ENCODE data around the gene FBN3. TPM values are rescaled to one million over a fixed set of nuclear protein-coding genes. Genes with fewer than 3 reads are reported as not detected.

The FBN3 gene
- total RNA-seq (4.8 TPM), polyA plus RNA-seq (ENCODE audit: insufficient read depth in 1 of 8, insufficient read length in 8 of 8, low replicate concordance in 1 of 8) (10 to 100 TPM in 6 of 8 donors, 1 to 10 TPM in 2; 7.5 to 17.7 (median 13.5) TPM)
- long read RNA-seq, donor 1, result 0 reads
- long read RNA-seq, donor 2, result 0 reads
- long read RNA-seq, donor 3, result 0 reads
- long read RNA-seq, donor 4, result 0 reads
- long read RNA-seq, donor 5, partial matches to known transcripts, result 0 of 1 reads
- long read RNA-seq, donor 5, other reads (novel, unspliced or antisense), result 0 of 1 reads
- long read RNA-seq, donor 6, result 0 reads
- long read RNA-seq, donor 7, result 0 reads
- long read RNA-seq, donor 8, result 0 reads
- long read RNA-seq, donor 9, result 0 reads
- long read RNA-seq, donor 10, result 0 reads
- long read RNA-seq, donor 11, result 0 reads

DNA sequence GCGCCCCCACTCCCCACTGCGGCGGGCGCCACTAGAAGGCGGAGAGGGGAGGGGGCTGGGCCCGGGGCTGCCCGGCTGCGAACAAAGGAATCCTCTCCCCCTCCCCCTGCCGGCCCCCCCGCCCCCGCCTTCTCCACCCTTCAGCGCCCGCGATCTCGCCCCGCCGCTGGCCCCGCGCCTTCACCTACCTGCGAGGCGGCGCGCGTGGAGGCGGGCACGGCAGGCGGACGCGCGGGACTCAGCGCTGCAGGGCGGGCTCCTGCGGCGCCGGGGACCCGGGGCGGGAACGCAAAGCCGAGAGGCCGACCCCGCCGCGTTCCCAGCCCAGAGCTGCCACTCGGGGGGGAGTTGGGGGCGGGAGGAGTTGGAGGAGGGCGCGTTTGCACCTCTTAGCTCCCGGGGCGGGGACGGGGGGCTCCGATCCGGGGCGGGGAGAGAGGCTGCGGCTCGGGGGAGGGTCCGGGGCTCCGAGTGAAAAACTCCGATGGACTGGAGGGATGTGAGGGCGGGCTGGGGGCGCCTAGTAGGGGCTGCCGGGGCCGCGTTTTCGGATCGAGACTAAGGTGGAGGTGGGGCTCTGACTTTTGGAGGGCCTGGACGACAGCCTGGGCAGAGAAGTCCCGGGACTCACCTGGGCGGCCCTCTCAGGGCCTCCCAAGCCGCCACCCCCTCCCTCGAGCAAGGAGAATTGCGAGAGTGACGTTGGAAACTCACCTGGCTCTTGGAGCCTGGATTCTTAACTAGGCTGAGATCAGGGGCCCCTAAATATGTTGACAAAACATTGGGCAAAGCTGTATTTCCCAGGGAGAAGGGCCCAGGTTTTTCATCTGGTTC is at the start of gene FBN3:
Gene FBN3, minus strand, starts transcription at position 332 of the 834 bp plus-strand sequence. CDS start 2,112 bp downstream, outside the sequence.
- 3% methylated on average over 43 of the region's 72 CpGs for WGBS (ENCODE audit: insufficient coverage)
- Histone ChIP-seq H3K4me3 (ENCODE audit: low read length) (peak within 1 kb of the TSS; percentile 41), H3K4me1 (ENCODE audit: control insufficient read depth, insufficient read depth, low read length) (peaks cover 31% of the 10 kb centered on the region), H3K27ac (ENCODE audit: low read length) (no peak within 1 kb of the TSS), H3K27me3 (ENCODE audit: control insufficient read depth, insufficient read depth, low read length) (peaks cover 31% of the 10 kb centered on the region), H3K9me3 (replicated peaks; ENCODE audit: control insufficient read depth, low read depth, low read length) (no peaks in the 10 kb centered on the region), H3K36me3 (ENCODE audit: control insufficient read depth, insufficient read depth, low read length) (no peaks in the 10 kb centered on the region)
- DNase-seq, result peak; percentile 27

DNA sequence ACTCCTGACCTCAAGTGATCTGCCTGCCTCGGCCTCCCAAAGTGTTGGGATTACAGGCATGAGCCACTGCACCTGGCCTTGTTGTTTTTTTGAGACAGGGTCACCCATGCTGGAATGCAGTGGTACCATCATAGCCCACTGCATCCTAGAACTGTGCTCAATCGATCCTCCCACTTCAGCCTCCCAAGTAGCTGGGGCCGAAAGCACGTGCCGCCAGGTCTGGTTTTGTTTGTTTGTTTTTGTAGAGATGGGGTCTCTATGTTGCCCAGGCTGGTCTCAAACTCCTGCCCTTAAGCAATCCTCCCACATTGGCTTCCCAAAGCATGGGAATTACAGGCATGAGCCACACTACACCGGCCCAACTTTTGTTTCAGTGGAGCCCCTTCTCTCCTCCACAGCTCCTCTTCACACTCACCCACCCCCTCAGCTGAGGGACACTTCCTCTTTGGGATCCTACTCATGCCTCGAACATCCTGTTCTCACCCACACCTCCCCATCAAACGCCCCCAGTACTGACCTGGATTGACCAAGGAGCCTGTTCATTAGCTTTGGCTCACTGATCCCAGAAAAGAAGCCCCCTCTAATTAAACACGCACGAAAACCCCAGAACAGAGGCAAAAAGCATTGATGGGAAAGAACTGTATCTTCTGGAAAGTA is 47.0 kb upstream of the FBN3 start:
- no peak overlapping the region for H3K27ac ChIP-seq (ENCODE audit: low read length)

DNA sequence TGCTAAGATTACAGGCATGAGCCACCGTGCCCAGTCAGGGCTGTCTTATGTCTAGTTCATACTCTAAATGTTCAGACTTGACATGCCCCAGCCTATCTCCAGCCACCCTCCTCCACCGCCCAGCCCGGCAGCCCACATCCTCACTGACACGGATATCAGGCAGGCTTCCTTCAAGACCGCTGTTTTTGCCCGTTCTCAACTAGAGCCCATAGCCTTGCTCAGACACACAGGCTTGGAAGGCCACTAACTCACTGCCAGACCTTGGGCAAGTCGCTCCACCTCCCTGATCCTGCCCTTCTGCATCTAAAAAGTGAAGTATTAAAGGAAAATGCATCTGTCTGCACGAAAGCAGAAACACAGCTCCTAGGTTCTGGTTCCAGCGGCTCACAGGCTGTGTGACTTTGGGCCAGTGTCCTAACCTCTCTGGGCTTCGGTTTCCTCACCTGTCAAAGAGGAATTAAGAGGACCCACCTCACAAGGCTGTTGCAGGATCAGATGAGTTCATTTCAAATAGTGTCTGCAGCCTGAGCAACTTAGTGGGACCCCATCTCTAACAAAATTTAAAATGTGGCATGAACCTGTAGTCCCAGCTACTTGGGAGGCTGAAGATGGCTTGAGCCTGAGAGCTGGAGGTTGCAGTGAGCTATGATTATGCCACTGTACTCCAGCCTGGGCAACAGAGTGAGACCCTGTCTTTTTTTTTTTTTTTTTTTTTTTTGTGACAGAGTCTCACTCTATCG is 45.3 kb upstream of the FBN3 start:
- no peak for DNase-seq
- no peaks in the 10 kb centered on the region for H3K9me3 ChIP-seq (replicated peaks; ENCODE audit: control insufficient read depth, low read depth, low read length)
- H3K4me1 ChIP-seq (ENCODE audit: control insufficient read depth, insufficient read depth, low read length), result peaks cover 8% of the 10 kb centered on the region
- WGBS (ENCODE audit: insufficient coverage), result 74% methylated on average over 9 of the region's 11 CpGs
- H3K27me3 ChIP-seq (ENCODE audit: control insufficient read depth, insufficient read depth, low read length), result no peaks in the 10 kb centered on the region
- no peak overlapping the region for H3K4me3 ChIP-seq (ENCODE audit: low read length)
- H3K36me3 ChIP-seq (ENCODE audit: control insufficient read depth, insufficient read depth, low read length), result no peaks in the 10 kb centered on the region
- peak overlapping the region; percentile 24 for H3K27ac ChIP-seq (ENCODE audit: low read length)

More for the DNA sequence above, 47.0 kb upstream of the FBN3 start:
- WGBS (ENCODE audit: insufficient coverage), result 35% methylated on average over 3 of the region's 10 CpGs
- peaks cover 3% of the 10 kb centered on the region for H3K27me3 ChIP-seq (ENCODE audit: control insufficient read depth, insufficient read depth, low read length)
- H3K4me1 ChIP-seq (ENCODE audit: control insufficient read depth, insufficient read depth, low read length), result peaks cover 8% of the 10 kb centered on the region
- no peak overlapping the region for H3K4me3 ChIP-seq (ENCODE audit: low read length)
- no peaks in the 10 kb centered on the region for H3K9me3 ChIP-seq (replicated peaks; ENCODE audit: control insufficient read depth, low read depth, low read length)
- DNase-seq, result no peak
- H3K36me3 ChIP-seq (ENCODE audit: control insufficient read depth, insufficient read depth, low read length), result no peaks in the 10 kb centered on the region

DNA sequence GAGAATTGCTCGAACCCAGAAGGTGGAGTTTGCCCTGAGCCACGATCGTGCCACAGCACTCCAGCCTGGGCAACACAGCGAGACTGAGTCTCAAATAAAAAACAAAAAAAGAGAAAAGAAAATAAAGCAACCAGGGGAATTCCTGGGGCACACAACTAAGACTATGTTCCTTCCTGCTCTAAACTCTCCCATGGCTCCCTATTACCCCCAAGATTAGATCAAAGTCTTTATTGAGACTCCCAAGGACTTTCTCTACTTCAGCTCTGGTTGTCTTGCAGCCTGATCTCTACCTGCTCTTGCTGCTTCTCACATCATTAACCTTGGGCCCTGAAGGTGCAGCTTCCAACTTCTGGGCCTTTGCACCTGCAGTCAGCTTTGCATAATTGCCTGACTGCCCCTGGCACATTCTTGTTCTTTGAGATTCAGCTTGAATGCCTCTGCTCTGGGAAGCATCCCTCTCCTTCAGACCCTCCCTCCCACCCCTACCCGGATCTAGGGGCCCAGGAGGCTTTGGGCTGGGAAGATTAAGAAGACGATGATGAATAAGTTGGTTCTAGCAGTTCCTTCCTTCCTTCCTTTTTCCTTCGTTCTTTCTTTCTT is 42.9 kb upstream of the FBN3 start:
- H3K27ac ChIP-seq (ENCODE audit: low read length), result no peak overlapping the region
- no peaks in the 10 kb centered on the region for H3K36me3 ChIP-seq (ENCODE audit: control insufficient read depth, insufficient read depth, low read length)
- H3K4me1 ChIP-seq (ENCODE audit: control insufficient read depth, insufficient read depth, low read length), result peaks cover 8% of the 10 kb centered on the region
- H3K9me3 ChIP-seq (replicated peaks; ENCODE audit: control insufficient read depth, low read depth, low read length), result no peaks in the 10 kb centered on the region
- WGBS (ENCODE audit: insufficient coverage), result 89% methylated on average over 4 of the region's 7 CpGs
- H3K27me3 ChIP-seq (ENCODE audit: control insufficient read depth, insufficient read depth, low read length), result no peaks in the 10 kb centered on the region
- H3K4me3 ChIP-seq (ENCODE audit: low read length), result no peak overlapping the region
- DNase-seq, result no peak

DNA sequence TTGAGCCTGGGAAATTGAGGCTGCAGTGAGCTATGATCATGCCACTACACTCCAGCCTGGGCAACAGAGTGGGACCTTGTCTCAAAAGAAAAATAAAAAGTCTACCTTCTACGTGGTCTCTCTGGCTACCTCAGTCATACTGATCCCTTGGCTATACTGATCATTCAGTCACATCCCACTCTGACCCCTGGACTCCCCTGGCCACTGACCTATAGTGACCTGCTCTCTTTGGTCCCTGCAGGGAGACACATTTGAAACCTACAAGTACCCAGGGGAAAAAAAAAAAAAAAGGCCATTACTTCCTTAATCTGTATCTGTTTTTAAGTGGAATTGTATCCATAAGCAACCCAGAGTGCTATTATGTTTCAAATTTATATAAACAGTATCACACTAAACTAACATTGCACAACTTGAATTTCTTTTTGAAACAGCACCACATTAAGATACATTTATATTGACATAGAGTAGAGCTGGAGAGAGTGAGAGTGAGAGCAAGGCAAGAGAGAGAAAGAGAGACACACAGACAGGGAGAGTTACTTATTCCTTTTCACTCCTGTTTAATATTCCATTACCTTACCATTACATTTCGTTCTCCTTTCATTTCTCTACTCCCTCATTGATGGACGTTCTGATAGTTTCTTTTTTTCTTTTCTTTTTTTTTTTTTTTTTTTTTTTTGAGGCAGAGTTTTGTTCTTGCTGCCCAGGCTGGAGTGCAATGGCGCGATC is 36.1 kb upstream of the FBN3 start:
- Histone ChIP-seq H3K27me3 (ENCODE audit: control insufficient read depth, insufficient read depth, low read length) (no peaks in the 10 kb centered on the region), H3K4me3 (ENCODE audit: low read length) (no peak overlapping the region), H3K27ac (ENCODE audit: low read length) (no peak overlapping the region), H3K9me3 (replicated peaks; ENCODE audit: control insufficient read depth, low read depth, low read length) (no peaks in the 10 kb centered on the region), H3K4me1 (ENCODE audit: control insufficient read depth, insufficient read depth, low read length) (no peaks in the 10 kb centered on the region), H3K36me3 (ENCODE audit: control insufficient read depth, insufficient read depth, low read length) (no peaks in the 10 kb centered on the region)
- no peak for DNase-seq
- 63% methylated on average over 1 of the region's 5 CpGs for WGBS (ENCODE audit: insufficient coverage)

DNA sequence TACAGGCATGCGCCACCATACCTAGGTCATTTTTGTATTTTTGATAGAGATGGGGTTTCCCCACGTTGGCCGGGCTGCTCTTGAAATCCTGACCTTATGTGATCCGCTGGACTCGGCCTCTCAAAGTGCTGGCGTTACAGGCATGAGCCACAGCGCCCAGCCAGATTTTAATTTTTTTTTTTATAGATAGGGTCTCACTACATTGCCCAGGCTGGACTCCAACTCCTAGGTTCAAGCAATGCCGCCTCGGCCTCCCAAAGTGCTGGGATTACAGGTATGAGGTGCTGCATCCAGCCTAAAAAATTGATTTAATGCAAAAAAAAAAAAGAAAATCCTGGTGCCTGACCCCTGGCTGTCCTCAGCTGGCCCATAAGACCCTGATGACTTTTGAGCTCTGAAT is 34.9 kb upstream of the FBN3 start:
- Histone ChIP-seq H3K4me1 (ENCODE audit: control insufficient read depth, insufficient read depth, low read length) (no peaks in the 10 kb centered on the region), H3K36me3 (ENCODE audit: control insufficient read depth, insufficient read depth, low read length) (no peaks in the 10 kb centered on the region), H3K27me3 (ENCODE audit: control insufficient read depth, insufficient read depth, low read length) (no peaks in the 10 kb centered on the region), H3K4me3 (ENCODE audit: low read length) (no peak overlapping the region), H3K27ac (ENCODE audit: low read length) (no peak overlapping the region), H3K9me3 (replicated peaks; ENCODE audit: control insufficient read depth, low read depth, low read length) (no peaks in the 10 kb centered on the region)
- WGBS (ENCODE audit: insufficient coverage), result 100% methylated on average over 3 of the region's 9 CpGs
- no peak for DNase-seq

DNA sequence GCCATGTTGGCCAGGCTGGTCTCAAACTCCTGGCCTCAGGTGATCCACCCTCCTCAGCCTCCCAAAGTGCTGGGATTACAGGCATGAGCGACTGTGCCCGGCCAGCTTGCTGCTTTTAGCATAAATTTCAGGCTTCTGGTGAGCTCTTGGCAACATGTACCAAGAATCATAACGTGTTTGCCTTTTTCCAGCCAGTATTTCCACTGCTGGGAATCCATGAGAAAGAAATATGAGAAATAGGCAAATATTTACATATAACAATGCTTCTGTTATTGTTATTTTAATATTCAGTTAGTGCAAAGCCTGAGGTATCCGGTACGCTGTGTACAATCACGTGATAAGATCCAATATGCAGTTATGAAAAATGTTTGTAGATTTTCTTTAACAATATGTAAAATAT is 30.6 kb upstream of the FBN3 start:
- H3K36me3 ChIP-seq (ENCODE audit: control insufficient read depth, insufficient read depth, low read length), result no peaks in the 10 kb centered on the region
- no CpG with 5 or more reads among the region's 6 CpGs for WGBS (ENCODE audit: insufficient coverage)
- no peak for DNase-seq
- no peaks in the 10 kb centered on the region for H3K4me1 ChIP-seq (ENCODE audit: control insufficient read depth, insufficient read depth, low read length)
- H3K9me3 ChIP-seq (replicated peaks; ENCODE audit: control insufficient read depth, low read depth, low read length), result no peaks in the 10 kb centered on the region
- H3K27ac ChIP-seq (ENCODE audit: low read length), result no peak overlapping the region
- no peaks in the 10 kb centered on the region for H3K27me3 ChIP-seq (ENCODE audit: control insufficient read depth, insufficient read depth, low read length)
- no peak overlapping the region for H3K4me3 ChIP-seq (ENCODE audit: low read length)

DNA sequence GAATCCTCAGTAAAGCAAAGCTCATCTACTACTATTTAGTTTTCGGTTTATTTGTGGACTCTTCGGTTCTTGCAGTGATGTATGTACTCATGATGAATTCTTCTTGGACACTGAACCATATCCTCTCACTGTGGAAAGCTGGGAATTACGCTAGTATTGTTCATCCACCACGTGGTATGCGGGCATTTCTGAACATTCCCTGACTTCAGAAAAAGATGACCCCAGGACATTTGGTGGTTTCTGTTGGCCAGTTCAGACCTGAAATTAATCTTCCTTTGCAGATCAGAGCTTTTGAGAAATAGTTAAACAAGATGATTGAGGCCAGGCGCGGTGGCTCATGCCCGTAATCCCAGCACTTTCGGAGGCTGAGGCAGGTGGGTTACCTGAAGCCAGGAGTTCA is 25.3 kb upstream of the FBN3 start:
- Histone ChIP-seq H3K27ac (ENCODE audit: low read length) (no peak overlapping the region), H3K36me3 (ENCODE audit: control insufficient read depth, insufficient read depth, low read length) (no peaks in the 10 kb centered on the region), H3K27me3 (ENCODE audit: control insufficient read depth, insufficient read depth, low read length) (no peaks in the 10 kb centered on the region), H3K4me1 (ENCODE audit: control insufficient read depth, insufficient read depth, low read length) (no peaks in the 10 kb centered on the region), H3K4me3 (ENCODE audit: low read length) (no peak overlapping the region), H3K9me3 (replicated peaks; ENCODE audit: control insufficient read depth, low read depth, low read length) (no peaks in the 10 kb centered on the region)
- 62% methylated on average over 3 of the region's 9 CpGs for WGBS (ENCODE audit: insufficient coverage)
- DNase-seq, result no peak

DNA sequence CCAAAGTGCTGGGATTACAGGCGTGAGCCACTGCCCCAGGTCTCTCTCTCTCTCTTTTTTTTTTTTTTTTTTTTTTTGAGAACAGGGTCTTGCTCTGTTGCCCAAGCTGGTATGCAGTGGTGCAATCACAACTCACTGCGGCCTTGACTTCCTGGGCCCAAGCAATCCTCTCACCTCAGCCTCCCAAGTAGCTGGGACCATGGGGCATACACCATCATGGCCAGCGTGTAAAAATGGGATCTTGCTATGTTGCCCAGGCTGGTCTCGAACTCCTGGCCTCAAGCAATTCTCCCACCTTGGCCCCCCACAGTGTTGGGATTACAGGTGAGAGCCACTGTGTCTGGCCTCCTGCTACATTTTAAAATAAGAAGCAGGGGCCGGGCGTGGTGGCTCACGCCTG is 19.1 kb upstream of the FBN3 start:
- 93% methylated on average over 3 of the region's 7 CpGs for WGBS (ENCODE audit: insufficient coverage)
- Histone ChIP-seq H3K36me3 (ENCODE audit: control insufficient read depth, insufficient read depth, low read length) (no peaks in the 10 kb centered on the region), H3K4me1 (ENCODE audit: control insufficient read depth, insufficient read depth, low read length) (no peaks in the 10 kb centered on the region), H3K27me3 (ENCODE audit: control insufficient read depth, insufficient read depth, low read length) (no peaks in the 10 kb centered on the region), H3K27ac (ENCODE audit: low read length) (no peak overlapping the region), H3K9me3 (replicated peaks; ENCODE audit: control insufficient read depth, low read depth, low read length) (no peaks in the 10 kb centered on the region), H3K4me3 (ENCODE audit: low read length) (no peak overlapping the region)
- no peak for DNase-seq
